HepG2 (cell line): ENCODE data around the gene TALDO1. TPM values are rescaled to one million over a fixed set of nuclear protein-coding genes. Genes with fewer than 3 reads are reported as not detected.

ENCODE experiments used
- ATF7 ChIP-seq, 2 experiments: fragments of 450-650 bp in 1 of 2; sonication (generic) in 1 of 2; formaldehyde crosslinking in 1 of 2; IDR thresholded peaks; 2 replicates each; pipeline versions ENCODE4 v1.4.0 to v1.6.1; 2016 to 2020; ENCODE audit warnings: antibody characterized with exemption in 1 of 2, mild to moderate bottlenecking in 1 of 2, missing genetic modification reagents in 1 of 2
- CCAR2 ChIP-seq: fragments of 200-400 bp; formaldehyde crosslinking; optimal IDR thresholded peaks from 2 replicates; pipeline ENCODE3; 2018; ENCODE audit warnings: low read depth, mild to moderate bottlenecking, low read length, moderate library complexity
- RBFOX2 ChIP-seq: fragments of 200-400 bp; formaldehyde crosslinking; IDR thresholded peaks from 2 replicates; pipeline ENCODE4 v1.6.1; 2017; ENCODE audit warnings: low read depth, mild to moderate bottlenecking, low read length
- RFX5 ChIP-seq: IDR thresholded peaks from 2 replicates; pipeline ENCODE4 v1.6.1; 2011; ENCODE audit warnings: low read depth, low read length, improper control_type of control experiment
- ZBTB25 ChIP-seq: IDR thresholded peaks from 2 replicates; pipeline ENCODE4 v1.6.1; 2018; ENCODE audit warnings: missing genetic modification reagents
- ZNF17 ChIP-seq: sonication (generic); formaldehyde crosslinking; IDR thresholded peaks from 2 replicates; pipeline ENCODE4 v1.5.0; 2020; ENCODE audit warnings: mild to moderate bottlenecking, missing genetic modification reagents
- ZNF335 ChIP-seq: sonication (generic); formaldehyde crosslinking; IDR thresholded peaks from 2 replicates; pipeline ENCODE4 v1.4.0; 2020; ENCODE audit warnings: missing genetic modification reagents
- ZNF558 ChIP-seq: sonication (generic); formaldehyde crosslinking; IDR thresholded peaks from 2 replicates; pipeline ENCODE4 v1.9.0; 2022; ENCODE audit warnings: mild to moderate bottlenecking, missing genetic modification reagents, borderline replicate concordance
- ZNF724P ChIP-seq: sonication (generic); formaldehyde crosslinking; IDR thresholded peaks from 2 replicates; pipeline ENCODE4 v1.8.0; 2022; ENCODE audit warnings: missing genetic modification reagents, borderline replicate concordance
- ZNF891 ChIP-seq: sonication (generic); formaldehyde crosslinking; IDR thresholded peaks from 2 replicates; pipeline ENCODE4 v1.5.0; 2020; ENCODE audit warnings: mild to moderate bottlenecking, missing genetic modification reagents
- ZSCAN25 ChIP-seq: sonication (generic); formaldehyde crosslinking; IDR thresholded peaks from 2 replicates; pipeline ENCODE4 v1.8.0; 2022; ENCODE audit warnings: mild to moderate bottlenecking, missing genetic modification reagents
- polyA plus RNA-seq, 8 experiments: library from polyadenylated mRNA; depleted of rRNA in 3 of 8; stranded (reverse) in 7 of 8; unstranded in 1 of 8; fragments of >200 nt; fragmentation: Illumina TruSeq in 4 of 8; extraction: Trizol in 4 of 8; gene quantifications; 2 replicates each; pipeline versions ENCODE4 v1.2.1 to v1.2.3, GENCODE V29; 2011 to 2016; ENCODE audit warnings: low read depth in 4 of 8, missing spikeins in 1 of 8, mixed read lengths in 1 of 8; ENCODE audit not compliant: insufficient read depth in 1 of 8
- total RNA-seq, 5 experiments: library from RNA; depleted of rRNA; stranded (reverse); fragments of >200 nt; fragmentation: Illumina TruSeq; extraction: Trizol; gene quantifications; 2 replicates each; pipeline ENCODE4 v1.2.3, GENCODE V29; 2016; ENCODE audit warnings: low read depth in 1 of 5
- TF ChIP-seq, protein P1 (sequence below): sonication (generic); formaldehyde crosslinking; IDR thresholded peaks from 2 replicates; pipeline ENCODE4 v1.5.0; 2020; ENCODE audit warnings: missing genetic modification reagents
- TF ChIP-seq, protein P2 (sequence below): sonication (generic); IDR thresholded peaks from 2 replicates; pipeline ENCODE4 v1.6.1; 2016; ENCODE audit warnings: low read depth, borderline replicate concordance
- TF ChIP-seq, protein P3 (sequence below): sonication (generic); formaldehyde crosslinking; IDR thresholded peaks from 2 replicates; pipeline ENCODE4 v1.5.1; 2020; ENCODE audit warnings: mild to moderate bottlenecking, moderate library complexity, missing genetic modification reagents
- TF ChIP-seq, protein P4 (sequence below), 2 experiments: fragments of 450-650 bp in 1 of 2; sonication (generic) in 1 of 2; formaldehyde crosslinking; IDR thresholded peaks; 2 replicates each; pipeline versions ENCODE4 v1.5.0 to v1.8.0; 2020 to 2022; ENCODE audit warnings: mild to moderate bottlenecking in 1 of 2, missing genetic modification reagents in 1 of 2
- TF ChIP-seq, protein P5 (sequence below): sonication (generic); formaldehyde crosslinking; IDR thresholded peaks from 2 replicates; pipeline ENCODE4 v1.8.0; 2022; ENCODE audit warnings: missing genetic modification reagents, mild to moderate bottlenecking, borderline replicate concordance

Gene TALDO1
- total and polyA plus RNA-seq, 2 of the 13 experiments (the other 11 are each of a cell fraction or from before 2014, with no cell fraction given) = 107 to 240 TPM

DNA sequence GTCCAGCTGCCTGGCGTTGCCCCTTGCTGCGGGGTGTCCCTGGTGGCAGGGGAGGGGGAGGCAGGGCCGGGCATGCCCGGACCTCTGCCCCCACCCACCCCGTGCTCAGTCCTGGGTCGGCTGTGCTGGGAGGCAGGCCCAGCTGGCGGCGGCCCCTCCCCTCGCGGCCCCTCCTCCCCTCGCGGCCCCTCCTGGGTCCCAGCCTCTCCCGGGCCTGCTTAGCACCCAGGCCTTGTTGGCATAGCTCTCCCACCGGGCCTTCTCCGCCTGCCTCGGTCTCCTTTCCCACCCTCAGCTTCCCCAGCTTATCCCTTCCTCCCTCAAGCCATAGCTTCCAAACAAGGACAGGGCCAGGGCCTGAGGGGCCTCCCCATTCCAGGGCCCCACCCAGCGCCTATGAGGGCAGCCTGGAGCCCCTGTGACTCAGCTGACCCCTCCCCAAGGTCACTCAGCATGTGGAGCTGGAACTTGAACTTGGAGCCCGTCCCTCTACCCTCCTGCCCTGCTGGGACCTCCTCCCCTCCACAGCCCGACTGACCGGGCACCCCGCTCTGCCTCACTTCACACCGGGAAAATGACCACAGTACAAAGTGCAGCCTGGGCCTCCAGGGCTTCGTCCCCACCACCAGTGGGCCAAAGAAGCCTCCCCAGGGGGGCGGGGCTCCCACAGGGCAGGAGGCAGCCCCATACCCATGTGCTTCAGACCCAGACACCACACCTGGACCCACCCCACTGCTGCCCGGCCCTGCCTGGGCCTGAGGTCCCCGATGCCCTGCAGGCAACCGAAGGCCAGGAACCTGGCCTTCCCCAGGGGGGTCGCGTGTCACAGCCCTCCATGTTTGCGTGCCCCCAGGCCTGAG is 40.1 kb upstream of the TALDO1 start (continued):
- TF ChIP-seq ZBTB25 (CRISPR knock-in tag) (peak; percentile 73; the same call in 1 of the 2 replicates), ZNF558 (CRISPR knock-in tag) (peak; percentile 86; the same call in 1 of the 2 replicates), ZNF891 (peak; percentile 65; the same call in 1 of the 2 replicates), ZSCAN25 (peak; percentile 100), ZNF724P (CRISPR knock-in tag) (peak; percentile 85; the same call in 1 of the 2 replicates), CCAR2 (peak; percentile 54), ATF7 (IDR thresholded peaks at IDR 0.05) (no peak), ATF7 (CRISPR knock-in tag; IDR thresholded peaks at IDR 0.05) (peak; percentile 77), RFX5 (0 out of 2 replicates have a peak, but pooled peaks have one; percentile 16), ZNF335 (no peak), ZNF17 (peak; percentile 68; the same call in 1 of the 2 replicates), RBFOX2 (peak; percentile 90)
- TF ChIP-seq, protein P1, sequence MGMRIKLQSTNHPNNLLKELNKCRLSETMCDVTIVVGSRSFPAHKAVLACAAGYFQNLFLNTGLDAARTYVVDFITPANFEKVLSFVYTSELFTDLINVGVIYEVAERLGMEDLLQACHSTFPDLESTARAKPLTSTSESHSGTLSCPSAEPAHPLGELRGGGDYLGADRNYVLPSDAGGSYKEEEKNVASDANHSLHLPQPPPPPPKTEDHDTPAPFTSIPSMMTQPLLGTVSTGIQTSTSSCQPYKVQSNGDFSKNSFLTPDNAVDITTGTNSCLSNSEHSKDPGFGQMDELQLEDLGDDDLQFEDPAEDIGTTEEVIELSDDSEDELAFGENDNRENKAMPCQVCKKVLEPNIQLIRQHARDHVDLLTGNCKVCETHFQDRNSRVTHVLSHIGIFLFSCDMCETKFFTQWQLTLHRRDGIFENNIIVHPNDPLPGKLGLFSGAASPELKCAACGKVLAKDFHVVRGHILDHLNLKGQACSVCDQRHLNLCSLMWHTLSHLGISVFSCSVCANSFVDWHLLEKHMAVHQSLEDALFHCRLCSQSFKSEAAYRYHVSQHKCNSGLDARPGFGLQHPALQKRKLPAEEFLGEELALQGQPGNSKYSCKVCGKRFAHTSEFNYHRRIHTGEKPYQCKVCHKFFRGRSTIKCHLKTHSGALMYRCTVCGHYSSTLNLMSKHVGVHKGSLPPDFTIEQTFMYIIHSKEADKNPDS (CRISPR knock-in tag) = peak; percentile 87; the same call in 1 of the 2 replicates
- TF ChIP-seq, protein P2, sequence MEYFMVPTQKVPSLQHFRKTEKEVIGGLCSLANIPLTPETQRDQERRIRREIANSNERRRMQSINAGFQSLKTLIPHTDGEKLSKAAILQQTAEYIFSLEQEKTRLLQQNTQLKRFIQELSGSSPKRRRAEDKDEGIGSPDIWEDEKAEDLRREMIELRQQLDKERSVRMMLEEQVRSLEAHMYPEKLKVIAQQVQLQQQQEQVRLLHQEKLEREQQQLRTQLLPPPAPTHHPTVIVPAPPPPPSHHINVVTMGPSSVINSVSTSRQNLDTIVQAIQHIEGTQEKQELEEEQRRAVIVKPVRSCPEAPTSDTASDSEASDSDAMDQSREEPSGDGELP = peak; percentile 92
- TF ChIP-seq, protein P3, sequence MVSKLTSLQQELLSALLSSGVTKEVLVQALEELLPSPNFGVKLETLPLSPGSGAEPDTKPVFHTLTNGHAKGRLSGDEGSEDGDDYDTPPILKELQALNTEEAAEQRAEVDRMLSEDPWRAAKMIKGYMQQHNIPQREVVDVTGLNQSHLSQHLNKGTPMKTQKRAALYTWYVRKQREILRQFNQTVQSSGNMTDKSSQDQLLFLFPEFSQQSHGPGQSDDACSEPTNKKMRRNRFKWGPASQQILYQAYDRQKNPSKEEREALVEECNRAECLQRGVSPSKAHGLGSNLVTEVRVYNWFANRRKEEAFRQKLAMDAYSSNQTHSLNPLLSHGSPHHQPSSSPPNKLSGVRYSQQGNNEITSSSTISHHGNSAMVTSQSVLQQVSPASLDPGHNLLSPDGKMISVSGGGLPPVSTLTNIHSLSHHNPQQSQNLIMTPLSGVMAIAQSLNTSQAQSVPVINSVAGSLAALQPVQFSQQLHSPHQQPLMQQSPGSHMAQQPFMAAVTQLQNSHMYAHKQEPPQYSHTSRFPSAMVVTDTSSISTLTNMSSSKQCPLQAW (CRISPR knock-in tag) = peak; percentile 95
- TF ChIP-seq, protein P4, sequence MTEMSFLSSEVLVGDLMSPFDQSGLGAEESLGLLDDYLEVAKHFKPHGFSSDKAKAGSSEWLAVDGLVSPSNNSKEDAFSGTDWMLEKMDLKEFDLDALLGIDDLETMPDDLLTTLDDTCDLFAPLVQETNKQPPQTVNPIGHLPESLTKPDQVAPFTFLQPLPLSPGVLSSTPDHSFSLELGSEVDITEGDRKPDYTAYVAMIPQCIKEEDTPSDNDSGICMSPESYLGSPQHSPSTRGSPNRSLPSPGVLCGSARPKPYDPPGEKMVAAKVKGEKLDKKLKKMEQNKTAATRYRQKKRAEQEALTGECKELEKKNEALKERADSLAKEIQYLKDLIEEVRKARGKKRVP (CRISPR knock-in tag; IDR thresholded peaks at IDR 0.05) = peak in 1 of 2 experiments; percentile 63; a peak in 2 of 4 replicates
- TF ChIP-seq, protein P5, sequence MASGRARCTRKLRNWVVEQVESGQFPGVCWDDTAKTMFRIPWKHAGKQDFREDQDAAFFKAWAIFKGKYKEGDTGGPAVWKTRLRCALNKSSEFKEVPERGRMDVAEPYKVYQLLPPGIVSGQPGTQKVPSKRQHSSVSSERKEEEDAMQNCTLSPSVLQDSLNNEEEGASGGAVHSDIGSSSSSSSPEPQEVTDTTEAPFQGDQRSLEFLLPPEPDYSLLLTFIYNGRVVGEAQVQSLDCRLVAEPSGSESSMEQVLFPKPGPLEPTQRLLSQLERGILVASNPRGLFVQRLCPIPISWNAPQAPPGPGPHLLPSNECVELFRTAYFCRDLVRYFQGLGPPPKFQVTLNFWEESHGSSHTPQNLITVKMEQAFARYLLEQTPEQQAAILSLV (CRISPR knock-in tag) = peak; percentile 71; the same call in 1 of the 2 replicates
